WTC11 (cell line): ENCODE results near the gene ANGPTL4. TPM values are rescaled to one million over a fixed set of nuclear protein-coding genes. Genes with fewer than 3 reads are reported as not detected.

Experiments used
- ATAC-seq: fragments of 200-7000 bp; cut with Tn5 transposase; 2 replicates; pipeline ENCODE4 v1.10.0; 2021; ENCODE audit warnings: mild to moderate bottlenecking, moderate library complexity
- CTCF ChIA-PET: fragments of 300-600 bp; sonication (Branson Sonifier 250); formaldehyde crosslinking; loops from one replicate; lab custom pipeline; 2021; ENCODE audit warnings: antibody characterized with exemption; lab: Charles Lee
- POLR2A ChIA-PET: fragments of 350-600 bp; sonication (Branson Sonifier 250); formaldehyde crosslinking; loops from one replicate; lab custom pipeline; 2021; ENCODE audit warnings: antibody characterized with exemption; lab: Charles Lee
- DNase-seq: peaks from one replicate; pipeline ENCODE4 v3.0.0; 2021; ENCODE audit warnings: low spot score
- H3K27ac Mint-ChIP-seq: 2 replicates; pipeline ENCODE4 v1.8.0; 2021; ENCODE audit warnings: mixed read lengths
- H3K27me3 Mint-ChIP-seq: 2 replicates; pipeline ENCODE4 v1.8.0; 2021; ENCODE audit warnings: low read depth, mild to moderate bottlenecking, moderate library complexity, mixed read lengths
- H3K36me3 Mint-ChIP-seq: 2 replicates; pipeline ENCODE4 v1.8.0; 2021; ENCODE audit warnings: mixed read lengths
- H3K4me1 Mint-ChIP-seq: 2 replicates; pipeline ENCODE4 v1.8.0; 2022; ENCODE audit warnings: mixed read lengths
- H3K4me3 Mint-ChIP-seq: 2 replicates; pipeline ENCODE4 v1.8.0; 2021; ENCODE audit warnings: mild to moderate bottlenecking, moderate library complexity, mixed read lengths
- H3K9me3 Mint-ChIP-seq: 2 replicates; pipeline ENCODE4 v1.8.0; 2021; ENCODE audit warnings: mixed read lengths
- ATF1 ChIP-seq: sonication (generic); formaldehyde crosslinking; IDR thresholded peaks from 2 replicates; pipeline ENCODE4 v1.8.1; 2023; ENCODE audit warnings: mild to moderate bottlenecking, moderate library complexity, missing genetic modification reagents
- ATF3 ChIP-seq: sonication (generic); formaldehyde crosslinking; conservative IDR thresholded peaks from 2 replicates; pipeline ENCODE4 v1.8.1; 2022; ENCODE audit warnings: mild to moderate bottlenecking, missing genetic modification reagents
- ATF6 ChIP-seq: sonication (generic); formaldehyde crosslinking; IDR thresholded peaks from 2 replicates; pipeline ENCODE4 v1.8.1; 2023; ENCODE audit warnings: mild to moderate bottlenecking, missing genetic modification reagents
- CBFB ChIP-seq: sonication (generic); formaldehyde crosslinking; IDR thresholded peaks from 2 replicates; pipeline ENCODE4 v1.8.1; 2022; ENCODE audit warnings: mild to moderate bottlenecking, low read depth, missing genetic modification reagents
- CTCF ChIP-seq: fragments of 200-600 bp; IDR thresholded peaks from 2 replicates; pipeline ENCODE4 v1.8.0; 2022; ENCODE audit warnings: antibody characterized with exemption
- EMX1 ChIP-seq: fragments of 250-450 bp; sonication (Bioruptor Pico); IDR thresholded peaks from 2 replicates; pipeline ENCODE4 v1.8.0; 2021; ENCODE audit warnings: mild to moderate bottlenecking
- ETV6 ChIP-seq: sonication (generic); formaldehyde crosslinking; IDR thresholded peaks from 2 replicates; pipeline ENCODE4 v1.8.1; 2022; ENCODE audit warnings: mild to moderate bottlenecking, missing genetic modification reagents
- GABPB1 ChIP-seq: sonication (generic); formaldehyde crosslinking; IDR thresholded peaks from 2 replicates; pipeline ENCODE4 v1.8.1; 2023; ENCODE audit warnings: mild to moderate bottlenecking, missing genetic modification reagents
- GTF2I ChIP-seq: fragments of 250-450 bp; sonication (Bioruptor Pico); conservative IDR thresholded peaks from 2 replicates; pipeline ENCODE4 v1.4.0; 2021; ENCODE audit warnings: mild to moderate bottlenecking
- HMGA2 ChIP-seq: fragments of 250-450 bp; sonication (Bioruptor Pico); IDR thresholded peaks from 2 replicates; pipeline ENCODE4 v1.4.0; 2021; ENCODE audit warnings: mild to moderate bottlenecking, moderate library complexity
- JUN ChIP-seq: sonication (generic); formaldehyde crosslinking; IDR thresholded peaks from 2 replicates; pipeline ENCODE4 v1.8.0; 2023; ENCODE audit warnings: mild to moderate bottlenecking, missing genetic modification reagents
- MAX ChIP-seq: sonication (generic); formaldehyde crosslinking; IDR thresholded peaks from 2 replicates; pipeline ENCODE4 v1.8.0; 2022; ENCODE audit warnings: mild to moderate bottlenecking, missing genetic modification reagents
- MYBL2 ChIP-seq: sonication (generic); formaldehyde crosslinking; IDR thresholded peaks from 2 replicates; pipeline ENCODE4 v1.8.1; 2023; ENCODE audit warnings: mild to moderate bottlenecking, moderate library complexity, missing genetic modification reagents
- NR2C2 ChIP-seq: sonication (generic); formaldehyde crosslinking; IDR thresholded peaks from 2 replicates; pipeline ENCODE4 v1.8.0; 2022; ENCODE audit warnings: mild to moderate bottlenecking, missing genetic modification reagents
- RELA ChIP-seq: sonication (generic); formaldehyde crosslinking; IDR thresholded peaks from 2 replicates; pipeline ENCODE4 v1.8.1; 2022; ENCODE audit warnings: missing genetic modification reagents, mild to moderate bottlenecking, borderline replicate concordance
- SP1 ChIP-seq: sonication (generic); formaldehyde crosslinking; conservative IDR thresholded peaks from 2 replicates; pipeline ENCODE4 v1.8.1; 2022; ENCODE audit warnings: missing genetic modification reagents
- ZBTB21 ChIP-seq: sonication (generic); formaldehyde crosslinking; IDR thresholded peaks from 2 replicates; pipeline ENCODE4 v1.8.1; 2023; ENCODE audit warnings: mild to moderate bottlenecking, missing genetic modification reagents, borderline replicate concordance
- ZBTB43 ChIP-seq: sonication (generic); formaldehyde crosslinking; IDR thresholded peaks from 2 replicates; pipeline ENCODE4 v1.8.1; 2023; ENCODE audit warnings: mild to moderate bottlenecking, missing genetic modification reagents
- ZNF121 ChIP-seq: sonication (generic); formaldehyde crosslinking; IDR thresholded peaks from 2 replicates; pipeline ENCODE4 v1.8.0; 2023; ENCODE audit warnings: missing genetic modification reagents
- ZNF512 ChIP-seq: sonication (generic); formaldehyde crosslinking; IDR thresholded peaks from 2 replicates; pipeline ENCODE4 v1.8.1; 2022; ENCODE audit warnings: missing genetic modification reagents, borderline replicate concordance
- ZNF671 ChIP-seq: fragments of 250-450 bp; sonication (Bioruptor Pico); IDR thresholded peaks from 2 replicates; pipeline ENCODE4 v1.8.0; 2021; ENCODE audit warnings: mild to moderate bottlenecking
- ZSCAN18 ChIP-seq: fragments of 250-450 bp; sonication (Bioruptor Pico); IDR thresholded peaks from 2 replicates; pipeline ENCODE4 v2.1.2; 2022; ENCODE audit warnings: mild to moderate bottlenecking, moderate library complexity
- total RNA-seq: library from RNA; stranded (reverse); gene quantifications from 3 replicates; pipeline ENCODE4 v1.2.3, GENCODE V29; 2021

ANGPTL4 gene
- total RNA-seq, 1 experiment from 2014 or later: 1.0 TPM

GRCh38 chr19:8387688-8388611 lies 24.0 kb downstream of the ANGPTL4 start:
- DNase-seq (no peak), ATAC-seq (no peak)
- Mint-ChIP-seq H3K4me1 (peaks cover 20% of the 10 kb centered on the region), H3K36me3 (peaks cover 20% of the 10 kb centered on the region), H3K27me3 (no peaks in the 10 kb centered on the region), H3K9me3 (peaks cover 21% of the 10 kb centered on the region), H3K27ac (peak overlapping the region; percentile 76), H3K4me3 (peak overlapping the region; percentile 45)
- TF ChIP-seq GABPB1 (peak; percentile 90), ATF6 (CRISPR knock-in tag) (no peak)
- POLR2A ChIA-PET: interaction anchor here (0.6 kb wide), 1 partner anchor 1636 kb away, joined by 3 read pairs; no protein-coding TSS in a partner anchor
- CTCF ChIA-PET: no interaction called here

- POLR2A ChIA-PET: interaction anchor here (0.6 to 0.7 kb wide), 3 partner anchors 61 to 1637 kb away, joined by 3 to 5 read pairs (median 4); no protein-coding TSS in a partner anchor
- ATAC-seq (no peak), DNase-seq (no peak)
- Mint-ChIP-seq H3K4me1 (peaks cover 22% of the 10 kb centered on the region), H3K4me3 (no peak overlapping the region; the same call in 1 of the 2 replicates), H3K9me3 (peaks cover 21% of the 10 kb centered on the region), H3K27me3 (no peaks in the 10 kb centered on the region), H3K27ac (no peak overlapping the region), H3K36me3 (peaks cover 20% of the 10 kb centered on the region)
- CTCF ChIA-PET: no interaction called here
- TF ChIP-seq ZNF671 (CRISPR knock-in tag): no peak
- no peak for TF ChIP-seq EMX1 (CRISPR knock-in tag)
- TF ChIP-seq NR2C2 (CRISPR knock-in tag): no peak
- TF ChIP-seq ZBTB43 (CRISPR knock-in tag): no peak
- TF ChIP-seq MYBL2 (CRISPR knock-in tag): no peak
- no peak for TF ChIP-seq JUN (CRISPR knock-in tag)
- no peak for TF ChIP-seq CBFB (CRISPR knock-in tag)
- no peak for TF ChIP-seq ATF3 (CRISPR knock-in tag)
- no peak for TF ChIP-seq SP1
- no peak for TF ChIP-seq ZNF121
- TF ChIP-seq ZSCAN18: no peak
- TF ChIP-seq ZBTB21: no peak
- no peak for TF ChIP-seq GTF2I (CRISPR knock-in tag)
- TF ChIP-seq MAX (CRISPR knock-in tag): no peak
- no peak for TF ChIP-seq ZNF512 (CRISPR knock-in tag)
- TF ChIP-seq ETV6 (CRISPR knock-in tag): no peak
- TF ChIP-seq HMGA2 (CRISPR knock-in tag): no peak
- no peak for TF ChIP-seq CTCF
- TF ChIP-seq ATF1: no peak
- TF ChIP-seq RELA (CRISPR knock-in tag): no peak
These were observed 24.6 kb downstream of the ANGPTL4 start for GRCh38 chr19:8388612-8388958.
